ENCODE measurements around the gene MERTK.

- no peak for TF ChIP-seq CTCF (IDR thresholded peaks at IDR 0.05)
- no peak for TF ChIP-seq POLR2A (IDR thresholded peaks at IDR 0.05)
These were observed 149.3 kb downstream of the MERTK start for GRCh38 chr2:112047537-112048235.
